Left cardiac atrium (tissue), 4 donors: ENCODE data around the gene ST6GALNAC2. TPM values are rescaled to one million over a fixed set of nuclear protein-coding genes. Genes with fewer than 3 reads are reported as not detected.

Experiments used
- ATAC-seq, 2 donors: fragments of 200-7000 bp; cut with Tn5 transposase; one replicate each; pipeline ENCODE4 v1.9.1; 2020; ENCODE audit warnings: mild to moderate bottlenecking in 2 of 2, moderate library complexity in 2 of 2
- DNase-seq: peaks from one replicate; pipeline ENCODE4 v3.0.0-alpha.2; 2020
- intact Hi-C, 2 donors: fragments of 100-400 bp; cut with DNase I; formaldehyde crosslinking; loops; one replicate each; pipeline versions ENCODE4 v1.14.1 to v1.15.1; 2022 to 2023
- total RNA-seq, 2 donors: library from RNA; stranded (reverse); fragmentation: NEBNext Ultra II Directional; extraction: Animal tissue kit (Norgen Biotek cat#: 25700); gene quantifications; one replicate each; pipeline ENCODE4 v1.2.1, GENCODE V29; 2021
- donor health status: DM: no; HTN: yes; CAD: no.
- donor health status: DM: no; HTN: yes; CAD: no; lungs with severe emphysema.
- donor health status: DM: yes; HTN: yes; CAD: no.
- donor health status: Dilated cardiomyopathy.

Gene ST6GALNAC2
- total RNA-seq, 2 donors from 2014 or later = 5.0 to 5.1 TPM

DNA sequence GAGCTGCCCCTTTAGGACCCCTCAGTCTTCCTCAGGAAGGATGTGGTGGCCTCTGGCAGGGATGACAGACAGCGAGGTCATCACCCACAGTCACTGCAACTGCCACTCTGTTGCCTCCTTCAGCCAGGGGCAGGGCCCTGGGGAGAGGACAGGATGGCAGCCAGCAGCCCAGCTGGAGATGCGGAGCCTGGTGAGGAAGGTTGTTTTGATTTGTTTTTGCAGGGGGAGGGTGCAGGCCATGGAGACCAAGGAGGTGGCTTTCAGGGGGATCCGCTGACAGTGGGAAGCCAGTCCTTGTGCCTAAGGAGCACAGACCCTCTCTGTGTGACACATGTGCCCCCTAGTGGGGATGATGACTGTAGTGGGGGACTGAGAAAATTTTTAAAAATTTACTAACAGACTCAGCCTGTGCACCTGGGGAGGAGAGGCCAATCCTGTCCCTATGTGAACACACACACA lies 38.4 kb downstream of the ST6GALNAC2 start:
- peak; percentile 55 to 62 for ATAC-seq
- intact Hi-C loops = loop anchor here in 1 of 2 donors (1.0 kb wide), 1 partner anchor 25 kb away; no protein-coding TSS in a partner anchor
- DNase-seq = peak; percentile 72

GRCh38 chr17:76546556-76547182 lies 39.0 kb downstream of the ST6GALNAC2 start:
- intact Hi-C loops = loop anchor here in 1 of 2 donors (1.0 kb wide), 1 partner anchor 24 kb away; no protein-coding TSS in a partner anchor
- DNase-seq (no peak), ATAC-seq (no peak)

GRCh38 chr17:76545918-76546555 lies 39.6 kb downstream of the ST6GALNAC2 start:
- DNase-seq (no peak), ATAC-seq (no peak)
- intact Hi-C loops = no loop called here

GRCh38 chr17:76544546-76545365 lies 40.9 kb downstream of the ST6GALNAC2 start:
- DNase-seq (peak; percentile 71), ATAC-seq (peak; percentile 51 to 58)
- intact Hi-C loops = no loop called here

- DNase-seq (no peak), ATAC-seq (peak in 1 of 2 donors; percentile 4)
- intact Hi-C loops = no loop called here
These were observed 41.7 kb downstream of the ST6GALNAC2 start for GRCh38 chr17:76543826-76544545.

- DNase-seq = no peak
- ATAC-seq = no peak
- intact Hi-C loops = no loop called here
These were observed 42.2 kb downstream of the ST6GALNAC2 start for GRCh38 chr17:76543482-76543825.

GRCh38 chr17:76542984-76543383 lies 42.7 kb downstream of the ST6GALNAC2 start:
- DNase-seq = no peak
- ATAC-seq = no peak
- intact Hi-C loops = no loop called here

DNA sequence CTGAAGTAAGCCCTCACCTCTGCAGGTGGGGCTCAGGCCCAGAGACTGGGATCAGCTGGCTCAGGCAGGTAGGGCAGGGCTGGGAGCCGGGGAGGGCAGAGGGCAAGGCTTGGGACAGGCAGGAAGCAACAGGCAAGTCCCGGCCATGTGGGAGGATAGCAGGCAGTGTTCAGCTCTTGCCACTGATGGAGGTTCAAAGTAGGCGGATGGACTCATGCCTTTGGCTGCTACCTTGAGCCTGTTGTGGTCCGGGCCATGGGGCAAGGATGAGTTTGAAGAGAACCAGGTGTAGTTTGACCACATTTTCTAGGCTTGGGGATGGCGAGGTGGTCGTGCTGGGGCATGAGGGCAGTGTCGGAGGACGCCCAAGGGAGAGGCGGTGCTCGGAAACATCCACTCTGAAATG lies 43.1 kb downstream of the ST6GALNAC2 start:
- intact Hi-C loops = no loop called here
- DNase-seq = no peak
- no peak for ATAC-seq

DNA sequence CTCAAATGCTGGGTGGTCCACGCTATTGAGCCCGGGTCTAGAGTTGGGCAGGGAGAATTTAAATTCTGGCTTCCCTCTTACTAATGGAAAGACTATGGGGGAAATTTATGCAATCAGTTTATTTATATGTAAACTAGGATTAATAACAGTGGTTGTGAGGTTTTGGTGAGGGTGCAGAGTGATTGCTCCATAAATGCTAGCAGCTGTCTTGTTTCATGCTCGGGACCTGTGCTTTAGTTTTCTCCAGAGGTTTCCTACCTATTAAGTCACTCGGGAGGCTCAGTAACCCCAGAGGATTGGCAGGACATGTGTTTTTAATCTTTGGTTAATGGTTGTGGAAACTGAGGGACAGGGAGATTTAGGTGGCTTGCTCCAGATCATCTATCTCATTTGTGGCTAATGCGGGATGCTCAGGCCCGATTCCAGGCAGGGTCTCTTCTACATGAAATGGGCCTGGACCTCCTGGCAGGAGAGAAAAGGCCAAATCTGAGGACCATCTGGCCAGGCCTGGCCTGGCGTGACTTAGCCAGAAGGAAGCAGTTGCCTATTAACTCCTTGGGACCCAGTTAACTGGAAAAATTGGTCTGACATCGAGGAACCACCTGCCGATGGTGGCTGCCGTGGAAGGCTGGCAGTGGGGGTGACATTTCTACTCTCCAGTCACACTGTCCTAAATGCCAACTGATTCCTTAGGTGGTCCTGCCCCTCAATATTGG lies 43.8 kb downstream of the ST6GALNAC2 start:
- no peak for DNase-seq
- no peak for ATAC-seq
- intact Hi-C loops = no loop called here

GRCh38 chr17:76540381-76541300 lies 45.0 kb downstream of the ST6GALNAC2 start:
- intact Hi-C loops = no loop called here
- peak; percentile 96 for DNase-seq
- peak; percentile 89 to 93 for ATAC-seq

DNA sequence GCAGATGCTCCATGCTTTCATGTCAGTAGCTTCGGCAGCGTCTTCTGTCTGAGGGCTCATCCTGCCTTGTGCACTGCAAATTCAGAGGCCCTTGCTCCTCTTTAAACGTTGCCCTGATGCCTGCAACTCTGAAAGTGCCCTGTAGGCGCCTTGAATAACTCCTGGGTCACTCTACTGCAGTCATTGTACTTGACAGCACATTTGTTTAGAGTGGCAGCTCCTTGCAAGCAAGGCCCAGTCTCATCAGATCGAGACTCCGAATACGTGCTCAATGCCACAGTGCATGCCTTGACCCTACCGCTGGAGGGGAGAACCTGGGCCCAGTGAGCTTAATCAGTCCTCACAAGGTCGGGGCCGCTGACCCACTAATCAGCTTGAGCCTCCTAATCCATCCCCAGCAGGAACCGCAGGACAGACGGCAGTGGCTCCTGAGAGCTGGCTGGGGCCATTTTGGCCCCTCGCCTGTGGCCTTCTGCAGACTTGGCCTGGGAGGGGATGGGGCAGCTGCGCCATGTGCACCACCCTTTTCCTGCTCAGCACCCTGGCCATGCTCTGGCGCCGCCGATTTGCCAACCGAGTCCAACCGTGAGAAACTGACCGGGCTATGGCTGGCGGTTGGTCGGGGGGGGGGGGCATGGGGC lies 45.9 kb downstream of the ST6GALNAC2 start, which contains the start of gene PRCD:
TSS of gene PRCD (plus strand) at position 414 of the 641 bp plus-strand sequence. CDS start at position 512, 98 bp downstream.
- DNase-seq (no peak), ATAC-seq (no peak)
- intact Hi-C loops = no loop called here

GRCh38 chr17:76538941-76539570 lies 46.6 kb downstream of the ST6GALNAC2 start:
- intact Hi-C loops = no loop called here
- ATAC-seq (no peak), DNase-seq (no peak)

DNA sequence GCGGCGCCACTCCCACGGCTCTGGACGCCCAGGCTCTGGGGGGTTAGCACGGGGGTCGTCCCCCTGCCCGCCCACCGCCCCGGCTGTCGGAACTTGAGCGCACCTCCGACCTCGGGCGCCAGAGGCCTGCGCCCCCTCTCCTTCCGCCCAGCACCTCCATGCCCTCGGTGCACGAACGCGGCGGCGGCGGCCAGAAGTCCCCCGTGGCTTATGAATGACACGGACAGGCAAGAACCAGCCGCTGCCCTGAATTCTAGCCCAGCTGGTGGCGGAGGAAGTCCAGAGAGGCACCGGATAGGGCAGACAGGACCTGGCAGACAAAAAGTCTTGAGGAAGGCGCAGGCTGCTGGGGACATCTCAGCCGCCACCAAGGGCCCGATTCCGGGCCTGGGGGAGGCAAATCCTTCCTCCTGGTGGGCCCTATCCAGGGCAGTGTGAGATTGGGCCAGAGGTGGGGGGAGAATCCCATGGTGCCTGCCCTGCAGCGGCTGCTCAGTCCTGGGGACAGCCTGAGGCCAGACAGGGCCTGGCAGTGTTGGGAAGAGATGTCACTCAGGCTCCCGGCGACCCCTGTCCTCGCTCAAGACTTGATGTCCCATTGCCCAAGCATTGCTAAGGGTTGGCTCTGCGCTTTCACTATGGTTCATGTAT lies 47.3 kb downstream of the ST6GALNAC2 start:
- intact Hi-C loops = no loop called here
- no peak for DNase-seq
- ATAC-seq = peak in 1 of 2 donors; percentile 5

DNA sequence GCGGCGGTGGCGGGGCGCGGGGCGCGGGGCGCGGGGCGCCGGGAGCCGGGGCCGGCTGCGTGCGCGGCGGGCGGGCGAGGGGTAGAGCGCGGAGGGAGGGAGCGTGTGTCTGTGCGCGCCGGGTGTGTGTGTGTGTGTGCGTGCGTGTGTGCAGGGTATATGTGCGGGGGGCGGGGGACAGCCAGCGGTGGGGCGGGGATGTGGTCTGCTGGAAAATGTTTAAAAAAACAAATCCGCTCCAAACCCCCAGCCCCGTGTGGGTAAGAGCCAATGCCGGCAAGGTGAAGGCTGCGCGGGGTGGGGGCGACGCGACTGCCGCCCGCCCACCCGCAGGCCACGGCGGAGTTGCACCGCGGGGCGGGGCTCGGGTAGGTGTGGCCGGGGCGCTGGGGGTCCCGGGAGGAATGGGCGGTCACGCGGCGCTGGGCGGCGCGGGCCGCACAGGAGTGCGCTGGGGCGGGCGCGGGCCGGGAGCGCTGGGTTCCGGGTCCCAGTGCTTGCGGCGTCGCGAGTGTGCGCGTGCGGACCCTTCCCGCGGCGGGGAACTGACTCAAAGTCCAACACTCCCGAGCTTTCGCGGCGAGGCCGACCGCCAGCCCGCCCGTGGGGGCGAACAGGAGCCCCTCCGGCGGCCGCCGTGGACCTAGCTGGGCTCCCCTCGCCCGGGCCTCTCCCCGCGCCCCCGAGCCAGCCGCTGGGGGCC lies 47.9 kb downstream of the ST6GALNAC2 start, which contains the start of gene CYGB:
TSS of gene CYGB (minus strand) at position 132 of the 703 bp plus-strand sequence. CDS start 167 bp downstream, outside the sequence.
- intact Hi-C loops = no loop called here
- ATAC-seq = peak; percentile 45 to 48
- peak; percentile 64 for DNase-seq

GRCh38 chr17:76537288-76537577 lies 48.4 kb downstream of the ST6GALNAC2 start:
- ATAC-seq (peak; percentile 3), DNase-seq (peak; percentile 71)
- intact Hi-C loops = no loop called here
